HT1080 (cell line): ENCODE data around the gene BIRC7. TPM values are rescaled to one million over a fixed set of nuclear protein-coding genes. Genes with fewer than 3 reads are reported as not detected.

ENCODE experiments used
- small RNA-seq: library from RNA; depleted of rRNA; stranded (forward); fragments of <200 nt; gene quantifications from one replicate; pipeline ENCODE3, GENCODE V24; 2014
- total RNA-seq: library from RNA; depleted of rRNA; stranded (reverse); fragments of >200 nt; shearing (Covaris generic); gene quantifications from 2 replicates; pipeline ENCODE4 v1.2.3, GENCODE V29; 2014; rRNA removed

Gene BIRC7
- total RNA-seq, 1 experiment from 2014 or later: not detected

Small RNAs within 50 kb of the gene (small RNA-seq; reads per million reads assigned to genes)
- gene MIR3196 (not detected), gene MIR4326 (0.55 reads per million, percentile 57 among the genes with 10 or more reads in this experiment)

Other genes with a start within 250 kb of the BIRC7 start
- not detected in 2 replicates for gene BHLHE23, start 228.9 kb upstream of the BIRC7 start, total RNA-seq
- gene YTHDF1, start 19.8 kb upstream of the BIRC7 start, total RNA-seq: 22.4 and 35.1 TPM in 2 replicates
- not detected in 2 replicates for gene NKAIN4, start 18.6 kb downstream of the BIRC7 start, total RNA-seq
- 62.1 and 64.7 TPM in 2 replicates for gene ARFGAP1, start 36.9 kb downstream of the BIRC7 start, total RNA-seq
- gene COL20A1, start 57.3 kb downstream of the BIRC7 start, total RNA-seq: not detected in 2 replicates
- gene CHRNA4, start 125.4 kb downstream of the BIRC7 start, total RNA-seq: not detected in 2 replicates
- gene KCNQ2, start 236.8 kb downstream of the BIRC7 start, total RNA-seq: under 0.01 and 0.23 TPM in 2 replicates